Mammary epithelial cell (primary cell): ENCODE results near the gene KCTD21.

Source experiments
- EZH2 ChIP-seq: IDR thresholded peaks from 2 replicates; pipeline ENCODE4 v1.6.1; 2012; ENCODE audit warnings: low read length, inconsistent platforms, borderline replicate concordance
- TF ChIP-seq, protein P1 (sequence below), 2 donors: IDR thresholded peaks in 1 of 2; conservative IDR thresholded peaks in 1 of 2; 2 replicates each; pipeline ENCODE4 v1.5.1; 2011 to 2012; ENCODE audit warnings: inconsistent platforms in 2 of 2, low read length in 2 of 2, mild to moderate bottlenecking in 2 of 2, control low read depth in 1 of 2, low read depth in 1 of 2; ENCODE audit not compliant: insufficient read depth in 1 of 2; ENCODE audit errors: extremely low read depth in 1 of 2

DNA sequence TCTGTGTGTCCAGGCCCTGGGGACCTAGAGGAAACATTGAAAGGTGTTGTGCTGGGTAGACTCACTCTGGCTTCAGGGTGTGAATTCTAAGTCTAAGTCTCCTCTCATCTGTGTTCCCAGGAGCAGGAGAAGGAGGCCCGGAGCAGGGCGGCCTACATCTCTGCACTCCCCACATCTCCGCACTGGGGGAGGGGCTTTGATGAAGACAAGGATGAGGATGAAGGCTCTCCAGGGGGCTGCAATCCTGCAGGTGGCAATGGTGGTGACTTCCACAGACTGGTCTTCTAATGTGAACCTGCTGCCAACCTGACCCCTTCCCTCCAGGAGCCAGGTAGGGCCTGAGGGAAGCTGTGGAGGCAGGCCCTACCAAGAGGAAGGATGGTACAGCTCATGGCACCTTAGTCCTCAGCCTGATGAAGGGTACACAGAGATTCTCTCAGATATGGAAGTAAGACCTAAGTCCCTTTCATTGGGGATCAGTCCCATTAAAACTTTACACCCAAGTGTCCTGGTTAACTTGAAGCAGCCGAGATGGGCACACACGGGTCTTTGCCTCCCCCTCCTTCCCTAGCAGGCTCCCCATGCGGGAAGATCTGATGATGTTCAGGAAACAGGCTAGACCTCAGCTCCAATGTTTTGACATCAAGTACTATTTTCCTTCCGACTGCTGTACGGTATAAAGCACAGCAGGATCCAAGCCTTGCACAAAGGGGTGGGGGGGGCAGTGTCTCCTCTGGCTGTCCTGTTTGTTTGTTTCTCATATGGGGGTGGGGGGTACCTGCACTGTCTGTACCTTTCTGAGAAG is 25.3 kb upstream of the KCTD21 start:
- TF ChIP-seq, protein P1, sequence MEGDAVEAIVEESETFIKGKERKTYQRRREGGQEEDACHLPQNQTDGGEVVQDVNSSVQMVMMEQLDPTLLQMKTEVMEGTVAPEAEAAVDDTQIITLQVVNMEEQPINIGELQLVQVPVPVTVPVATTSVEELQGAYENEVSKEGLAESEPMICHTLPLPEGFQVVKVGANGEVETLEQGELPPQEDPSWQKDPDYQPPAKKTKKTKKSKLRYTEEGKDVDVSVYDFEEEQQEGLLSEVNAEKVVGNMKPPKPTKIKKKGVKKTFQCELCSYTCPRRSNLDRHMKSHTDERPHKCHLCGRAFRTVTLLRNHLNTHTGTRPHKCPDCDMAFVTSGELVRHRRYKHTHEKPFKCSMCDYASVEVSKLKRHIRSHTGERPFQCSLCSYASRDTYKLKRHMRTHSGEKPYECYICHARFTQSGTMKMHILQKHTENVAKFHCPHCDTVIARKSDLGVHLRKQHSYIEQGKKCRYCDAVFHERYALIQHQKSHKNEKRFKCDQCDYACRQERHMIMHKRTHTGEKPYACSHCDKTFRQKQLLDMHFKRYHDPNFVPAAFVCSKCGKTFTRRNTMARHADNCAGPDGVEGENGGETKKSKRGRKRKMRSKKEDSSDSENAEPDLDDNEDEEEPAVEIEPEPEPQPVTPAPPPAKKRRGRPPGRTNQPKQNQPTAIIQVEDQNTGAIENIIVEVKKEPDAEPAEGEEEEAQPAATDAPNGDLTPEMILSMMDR (conservative IDR thresholded peaks at IDR 0.05 in 1 of 2, IDR thresholded peaks at IDR 0.05 in 1 of 2; ENCODE audit: extremely low read depth in 1 of 2, insufficient read depth in 1 of 2, low read depth in 1 of 2, low read length in 2 of 2): no peak
- TF ChIP-seq EZH2: no peak
